ENCODE data around the gene LYL1. TPM values are rescaled to one million over a fixed set of nuclear protein-coding genes. Genes with fewer than 3 reads are reported as not detected.
A peak's percentile ranks its signal among the peaks of the same experiment; 100 is the strongest.

Gene LYL1
- total RNA-seq, 1 experiment from 2014 or later: 0.23 TPM

DNA sequence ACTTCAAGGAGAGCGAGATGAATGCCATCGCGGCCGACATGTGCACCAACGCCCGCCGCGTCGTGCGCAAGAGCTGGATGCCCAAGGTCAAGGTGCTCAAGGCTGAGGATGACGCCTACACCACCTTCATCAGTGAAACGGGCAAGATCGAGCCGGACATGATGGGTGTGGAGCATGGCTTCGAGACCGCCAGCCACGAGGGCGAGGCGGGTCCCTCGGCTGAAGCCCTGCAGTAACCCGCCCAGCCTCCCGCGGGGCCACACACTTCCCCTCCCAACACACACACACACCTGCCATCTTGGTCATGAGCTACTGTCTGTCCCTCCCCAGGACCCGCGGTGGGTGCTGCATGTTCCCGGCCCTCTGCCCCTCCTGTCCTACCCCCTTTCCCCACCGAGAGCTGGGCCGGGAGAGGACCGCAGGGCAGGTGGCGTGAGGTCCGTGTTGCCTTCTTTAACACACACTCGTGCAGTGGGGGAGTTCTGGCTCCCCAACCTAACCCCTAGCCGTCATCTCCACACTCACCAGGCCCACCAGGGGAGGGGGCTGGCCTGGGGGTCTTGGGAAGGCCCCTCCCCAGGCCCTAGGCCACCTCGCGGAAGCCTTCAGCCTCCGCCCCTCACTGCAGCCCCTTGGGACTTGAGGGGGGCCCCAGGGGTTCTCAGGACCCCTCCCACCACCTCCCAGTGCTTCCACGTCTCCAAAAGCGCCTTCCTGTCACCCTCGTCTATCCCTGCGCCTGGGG is 35.7 kb upstream of the LYL1 start:
- no peak overlapping the region for H3K27ac ChIP-seq (ENCODE audit: low read length)
- BruUV-seq (replicated peaks): TSS peak; percentile 51
- no peak overlapping the region for H3K4me3 ChIP-seq (ENCODE audit: low read depth in 2 of 2, low read length in 2 of 2)
- CTCF ChIA-PET: no interaction called here
- ATAC-seq (no peak), DNase-seq (ENCODE audit: low read depth, low spot score) (no peak)
- intact Hi-C loops (cut with micrococcal nuclease; ENCODE audit: unreplicated experiment): no loop called here
- TF ChIP-seq REST (IDR thresholded peaks at IDR 0.05; ENCODE audit: insufficient read depth in 1 of 2, low read depth in 2 of 2, low read length in 1 of 2): no peak
- TF ChIP-seq, protein P1, sequence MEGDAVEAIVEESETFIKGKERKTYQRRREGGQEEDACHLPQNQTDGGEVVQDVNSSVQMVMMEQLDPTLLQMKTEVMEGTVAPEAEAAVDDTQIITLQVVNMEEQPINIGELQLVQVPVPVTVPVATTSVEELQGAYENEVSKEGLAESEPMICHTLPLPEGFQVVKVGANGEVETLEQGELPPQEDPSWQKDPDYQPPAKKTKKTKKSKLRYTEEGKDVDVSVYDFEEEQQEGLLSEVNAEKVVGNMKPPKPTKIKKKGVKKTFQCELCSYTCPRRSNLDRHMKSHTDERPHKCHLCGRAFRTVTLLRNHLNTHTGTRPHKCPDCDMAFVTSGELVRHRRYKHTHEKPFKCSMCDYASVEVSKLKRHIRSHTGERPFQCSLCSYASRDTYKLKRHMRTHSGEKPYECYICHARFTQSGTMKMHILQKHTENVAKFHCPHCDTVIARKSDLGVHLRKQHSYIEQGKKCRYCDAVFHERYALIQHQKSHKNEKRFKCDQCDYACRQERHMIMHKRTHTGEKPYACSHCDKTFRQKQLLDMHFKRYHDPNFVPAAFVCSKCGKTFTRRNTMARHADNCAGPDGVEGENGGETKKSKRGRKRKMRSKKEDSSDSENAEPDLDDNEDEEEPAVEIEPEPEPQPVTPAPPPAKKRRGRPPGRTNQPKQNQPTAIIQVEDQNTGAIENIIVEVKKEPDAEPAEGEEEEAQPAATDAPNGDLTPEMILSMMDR (IDR thresholded peaks at IDR 0.05): no peak
- no peak for TF ChIP-seq POLR2AphosphoS5 (IDR thresholded peaks at IDR 0.05; ENCODE audit: low read depth, low read length)
- no peak for TF ChIP-seq SIN3A (IDR thresholded peaks at IDR 0.05; ENCODE audit: borderline replicate concordance, insufficient read depth, low read depth, low read length)
- TF ChIP-seq TCF7L2 (IDR thresholded peaks at IDR 0.05; ENCODE audit: low read depth, low read length): no peak
- no peaks in the 10 kb centered on the region; the same call in 1 of the 2 replicates for H3K36me3 ChIP-seq (ENCODE audit: control insufficient read depth, insufficient read depth, low read length)
- no peaks in the 10 kb centered on the region for H3K4me1 ChIP-seq (ENCODE audit: control insufficient read depth, insufficient read depth, low read length)
- in situ Hi-C loops (cut with HindIII; ENCODE audit: low pct_unique_long_range_greater_than_20kb, low sequenced_read_pairs): no loop called here
- POLR2A ChIA-PET: no interaction called here
- no peaks in the 10 kb centered on the region for H3K9me3 ChIP-seq (ENCODE audit: control insufficient read depth, insufficient read depth, low read depth, low read length)
- no peaks in the 10 kb centered on the region for H3K27me3 ChIP-seq (ENCODE audit: control insufficient read depth, insufficient read depth, low read length)

GRCh38 chr19:13137290-13137794 is 34.7 kb upstream of the LYL1 start:
- Histone ChIP-seq H3K36me3 (ENCODE audit: control insufficient read depth, insufficient read depth, low read length) (no peaks in the 10 kb centered on the region; the same call in 1 of the 2 replicates), H3K27ac (ENCODE audit: low read length) (no peak overlapping the region), H3K9me3 (ENCODE audit: control insufficient read depth, insufficient read depth, low read depth, low read length) (no peaks in the 10 kb centered on the region), H3K27me3 (ENCODE audit: control insufficient read depth, insufficient read depth, low read length) (no peaks in the 10 kb centered on the region), H3K4me3 (ENCODE audit: low read depth in 2 of 2, low read length in 2 of 2) (no peak overlapping the region), H3K4me1 (ENCODE audit: control insufficient read depth, insufficient read depth, low read length) (no peaks in the 10 kb centered on the region)
- TF ChIP-seq POLR2AphosphoS5 (IDR thresholded peaks at IDR 0.05; ENCODE audit: low read depth, low read length): no peak
- TF ChIP-seq TCF7L2 (IDR thresholded peaks at IDR 0.05; ENCODE audit: low read depth, low read length): no peak
- TF ChIP-seq REST (IDR thresholded peaks at IDR 0.05; ENCODE audit: insufficient read depth in 1 of 2, low read depth in 2 of 2, low read length in 1 of 2): no peak
- no peak for TF ChIP-seq SIN3A (IDR thresholded peaks at IDR 0.05; ENCODE audit: borderline replicate concordance, insufficient read depth, low read depth, low read length)
- TF ChIP-seq, protein P1 (IDR thresholded peaks at IDR 0.05): no peak
- ChIA-PET POLR2A (no interaction called here), CTCF (no interaction called here)
- DNase-seq (ENCODE audit: low read depth, low spot score) (no peak), ATAC-seq (no peak)
- intact Hi-C loops (cut with micrococcal nuclease; ENCODE audit: unreplicated experiment) (no loop called here), in situ Hi-C loops (cut with HindIII; ENCODE audit: low pct_unique_long_range_greater_than_20kb, low sequenced_read_pairs) (no loop called here)
- BruUV-seq (replicated peaks): no TSS peak
